ENCODE measurements around the gene CDS1.
A peak's percentile ranks its signal among the peaks of the same experiment; 100 is the strongest.

CDS1 gene

GRCh38 chr4:84669201-84669600, 86.3 kb downstream of the CDS1 start:
- TF ChIP-seq, protein P1, sequence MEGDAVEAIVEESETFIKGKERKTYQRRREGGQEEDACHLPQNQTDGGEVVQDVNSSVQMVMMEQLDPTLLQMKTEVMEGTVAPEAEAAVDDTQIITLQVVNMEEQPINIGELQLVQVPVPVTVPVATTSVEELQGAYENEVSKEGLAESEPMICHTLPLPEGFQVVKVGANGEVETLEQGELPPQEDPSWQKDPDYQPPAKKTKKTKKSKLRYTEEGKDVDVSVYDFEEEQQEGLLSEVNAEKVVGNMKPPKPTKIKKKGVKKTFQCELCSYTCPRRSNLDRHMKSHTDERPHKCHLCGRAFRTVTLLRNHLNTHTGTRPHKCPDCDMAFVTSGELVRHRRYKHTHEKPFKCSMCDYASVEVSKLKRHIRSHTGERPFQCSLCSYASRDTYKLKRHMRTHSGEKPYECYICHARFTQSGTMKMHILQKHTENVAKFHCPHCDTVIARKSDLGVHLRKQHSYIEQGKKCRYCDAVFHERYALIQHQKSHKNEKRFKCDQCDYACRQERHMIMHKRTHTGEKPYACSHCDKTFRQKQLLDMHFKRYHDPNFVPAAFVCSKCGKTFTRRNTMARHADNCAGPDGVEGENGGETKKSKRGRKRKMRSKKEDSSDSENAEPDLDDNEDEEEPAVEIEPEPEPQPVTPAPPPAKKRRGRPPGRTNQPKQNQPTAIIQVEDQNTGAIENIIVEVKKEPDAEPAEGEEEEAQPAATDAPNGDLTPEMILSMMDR (IDR thresholded peaks at IDR 0.05; ENCODE audit: extremely low read depth, missing control alignments) = no peak
- peak; percentile 18 for DNase-seq (ENCODE audit: low spot score)

- no peak for DNase-seq (ENCODE audit: low spot score)
- TF ChIP-seq, protein P1 (IDR thresholded peaks at IDR 0.05; ENCODE audit: extremely low read depth, missing control alignments) = no peak
These were observed 89.2 kb downstream of the CDS1 start for GRCh38 chr4:84672177-84672576.

DNA sequence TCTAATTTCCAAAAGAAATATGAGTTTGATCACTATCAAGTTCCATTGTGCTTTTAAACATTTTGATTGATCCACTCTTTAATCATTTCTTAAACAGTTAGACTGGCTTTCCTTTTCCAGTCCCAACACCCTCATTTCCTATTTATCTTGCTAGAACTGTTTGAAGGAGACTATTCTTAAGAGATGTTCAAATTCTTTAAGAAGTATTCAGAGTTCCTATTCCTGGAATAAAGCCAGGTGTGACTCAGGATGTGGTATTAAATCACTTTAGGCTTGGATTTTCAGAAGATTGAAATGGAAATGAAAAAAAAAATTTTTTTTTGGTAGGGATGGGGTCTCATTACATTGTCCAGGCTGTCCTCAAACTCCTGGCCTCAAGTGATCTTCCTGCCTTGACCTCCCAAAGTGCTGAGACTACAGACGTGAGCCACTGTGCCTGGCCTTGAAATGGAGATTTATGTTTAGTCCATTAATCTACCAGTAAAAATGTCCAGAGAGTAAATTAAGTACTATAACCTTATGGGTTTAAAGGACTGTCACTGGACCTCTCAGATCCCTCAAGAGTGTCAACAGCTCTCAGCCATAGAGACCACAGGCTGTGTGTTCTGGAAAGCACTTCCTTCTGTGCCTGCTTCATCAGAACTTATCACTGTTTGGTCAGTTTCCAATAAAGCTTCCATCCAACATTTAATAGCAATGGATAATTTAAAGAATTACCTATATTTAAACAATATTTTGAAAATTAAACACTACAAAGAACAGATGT, 90.7 kb downstream of the CDS1 start:
- DNase-seq (ENCODE audit: low spot score) = no peak
- TF ChIP-seq, protein P1 (IDR thresholded peaks at IDR 0.05; ENCODE audit: extremely low read depth, missing control alignments) = no peak

GRCh38 chr4:84677093-84677492, 94.2 kb downstream of the CDS1 start:
- DNase-seq (ENCODE audit: low spot score) = no peak
- TF ChIP-seq, protein P1 (IDR thresholded peaks at IDR 0.05; ENCODE audit: extremely low read depth, missing control alignments) = no peak

DNA sequence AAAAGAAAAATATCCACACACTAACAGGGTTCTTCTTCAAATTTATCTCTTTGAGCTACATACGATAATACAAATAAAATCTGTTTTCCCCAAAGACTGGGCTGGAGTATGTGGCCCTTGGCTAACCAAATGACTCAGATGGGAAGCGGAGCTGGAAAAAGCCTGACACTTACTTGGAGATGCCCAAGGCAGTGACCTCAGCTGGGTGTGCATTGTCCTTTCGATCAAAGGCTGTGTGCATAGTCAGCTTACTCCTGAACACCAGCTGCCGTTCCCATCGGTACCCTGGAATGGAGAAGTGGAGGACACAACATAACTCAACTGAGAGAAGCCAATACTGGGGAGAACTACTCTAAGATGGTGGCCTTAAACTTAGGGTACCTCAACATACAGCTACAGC, 95.1 kb downstream of the CDS1 start:
- TF ChIP-seq, protein P1 (IDR thresholded peaks at IDR 0.05; ENCODE audit: extremely low read depth, missing control alignments) = no peak
- no peak for DNase-seq (ENCODE audit: low spot score)

DNA sequence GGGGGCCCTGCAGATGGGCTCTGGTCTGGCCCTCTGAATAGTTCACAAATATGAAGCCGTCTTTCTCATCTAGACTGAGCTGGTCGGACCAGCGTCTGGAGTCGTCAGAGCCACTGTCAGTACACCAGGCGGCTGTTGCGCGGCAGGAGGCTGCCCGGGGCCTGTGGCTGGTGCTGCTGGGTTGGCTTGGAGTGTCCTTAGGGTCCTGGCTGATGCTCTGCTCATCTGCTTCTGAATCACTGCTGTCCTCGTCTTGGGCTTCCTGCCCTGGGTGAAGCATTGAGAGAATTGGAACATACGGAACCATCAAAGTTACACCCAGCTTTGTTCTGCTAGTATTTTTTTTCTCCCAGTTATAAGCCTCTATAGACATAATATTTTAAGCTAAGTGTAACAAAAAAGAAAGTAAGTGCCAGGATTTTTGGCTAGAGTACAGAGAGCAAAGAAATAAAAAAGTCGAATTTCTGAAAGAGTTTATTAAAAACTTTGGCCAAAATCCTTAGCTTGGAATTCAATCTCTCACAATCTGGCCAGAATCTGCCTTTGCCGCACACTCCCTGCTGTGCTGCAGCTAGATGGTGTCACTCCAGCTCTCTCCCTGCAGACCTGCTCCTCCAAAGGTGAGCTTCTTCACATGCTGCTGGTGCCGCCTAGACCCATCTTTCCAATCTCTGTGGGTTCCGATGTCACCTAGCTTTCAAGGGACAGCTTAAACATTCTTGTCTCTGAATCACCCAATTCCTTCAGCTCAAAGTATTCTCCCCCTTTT, 96.2 kb downstream of the CDS1 start:
- no peak for DNase-seq (ENCODE audit: low spot score)
- TF ChIP-seq, protein P1 (IDR thresholded peaks at IDR 0.05; ENCODE audit: extremely low read depth, missing control alignments) = no peak

GRCh38 chr4:84680956-84681355, 98.0 kb downstream of the CDS1 start:
- TF ChIP-seq, protein P1 (IDR thresholded peaks at IDR 0.05; ENCODE audit: extremely low read depth, missing control alignments) = no peak
- no peak for DNase-seq (ENCODE audit: low spot score)

Measured in GM20000 (cell line).